ENCODE results near the gene EVA1A.

GRCh38 chr2:75532488-75532887, 28.3 kb downstream of the EVA1A start:
- TF ChIP-seq EZH2 (IDR thresholded peaks at IDR 0.05) (no peak), POLR2AphosphoS5 (IDR thresholded peaks at IDR 0.05; ENCODE audit: borderline replicate concordance, low read depth, low read length) (no peak)

All from SK-N-MC (cell line).